GM21447 (cell line): ENCODE data around the gene IRGC.
"Not testable (repeated sequence)": the region's sequence is repeated elsewhere in the genome, so short reads cannot be mapped to it uniquely, and the experiment has no call there.

Experiments used
- ATAC-seq: cut with Tn5 transposase; IDR thresholded peaks from one replicate; pipeline ENCODE4 v1.9.1; 2021; ENCODE audit not compliant: unreplicated experiment

IRGC gene, protein sequence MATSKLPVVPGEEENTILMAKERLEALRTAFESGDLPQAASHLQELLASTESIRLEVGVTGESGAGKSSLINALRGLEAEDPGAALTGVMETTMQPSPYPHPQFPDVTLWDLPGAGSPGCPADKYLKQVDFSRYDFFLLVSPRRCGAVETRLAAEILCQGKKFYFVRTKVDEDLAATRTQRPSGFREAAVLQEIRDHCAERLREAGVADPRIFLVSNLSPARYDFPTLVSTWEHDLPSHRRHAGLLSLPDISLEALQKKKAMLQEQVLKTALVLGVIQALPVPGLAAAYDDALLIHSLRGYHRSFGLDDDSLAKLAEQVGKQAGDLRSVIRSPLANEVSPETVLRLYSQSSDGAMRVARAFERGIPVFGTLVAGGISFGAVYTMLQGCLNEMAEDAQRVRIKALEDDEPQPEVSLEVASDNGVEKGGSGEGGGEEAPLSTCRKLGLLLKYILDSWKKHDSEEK

DNA sequence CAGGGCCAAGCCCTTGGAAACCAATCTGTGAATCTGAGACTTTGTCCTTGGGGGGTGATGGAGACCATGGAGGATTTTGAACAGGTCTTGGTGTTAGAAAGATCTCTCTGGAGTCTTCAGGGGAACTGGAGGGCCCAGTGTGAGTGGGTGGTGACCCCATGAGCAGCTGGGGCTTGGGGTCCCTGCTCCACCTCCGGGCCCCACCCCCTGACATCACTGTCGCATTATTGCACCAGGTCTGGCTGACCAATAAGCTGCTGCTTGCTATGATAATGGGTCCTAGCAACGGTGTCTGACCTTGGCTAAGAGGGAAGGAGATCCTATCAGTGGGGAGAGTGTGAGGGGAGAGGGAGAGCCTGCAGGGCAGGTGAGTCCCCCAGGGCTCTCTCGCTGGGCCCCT is at the start of gene IRGC:
TSS of gene IRGC (plus strand) at position 301 of the 400 bp plus-strand sequence. CDS start 2,483 bp downstream, outside the sequence.
- ATAC-seq: no peak

DNA sequence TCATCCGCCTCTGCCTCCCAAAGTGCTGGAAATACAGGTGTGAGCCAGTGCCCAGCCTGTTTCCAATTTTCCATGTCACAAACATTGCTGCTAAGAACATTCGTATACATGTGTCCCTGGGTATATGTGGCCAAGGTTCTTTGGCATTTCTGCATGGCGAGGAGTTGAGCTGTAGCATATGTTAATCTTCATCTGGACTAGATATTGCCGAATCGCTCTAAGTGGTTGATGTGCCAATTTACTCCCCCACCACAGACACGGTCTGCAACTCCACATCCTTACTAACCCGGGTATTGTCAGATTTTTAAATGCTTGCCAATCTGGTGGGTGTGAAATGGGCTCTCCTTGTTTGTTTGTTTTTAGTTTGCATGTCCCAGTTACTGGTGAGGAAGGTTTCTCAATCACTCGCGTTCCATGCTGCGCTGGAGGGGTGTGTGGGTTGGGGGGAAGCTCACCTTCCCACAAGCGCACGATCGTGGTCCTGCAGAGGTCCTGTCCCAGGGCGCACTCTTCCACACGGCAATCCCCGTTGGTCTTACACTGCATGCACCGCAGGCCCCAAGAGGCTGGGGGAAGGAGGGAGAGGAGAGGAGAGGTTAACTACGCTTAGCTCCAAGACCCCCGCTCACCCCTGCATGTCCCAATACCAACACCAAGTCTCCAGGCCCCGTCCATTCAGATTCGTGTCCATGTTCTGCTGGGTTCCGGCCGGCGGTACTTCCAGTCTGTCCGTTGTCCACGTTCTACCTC is 48.6 kb upstream of the IRGC start:
- ATAC-seq: no peak

DNA sequence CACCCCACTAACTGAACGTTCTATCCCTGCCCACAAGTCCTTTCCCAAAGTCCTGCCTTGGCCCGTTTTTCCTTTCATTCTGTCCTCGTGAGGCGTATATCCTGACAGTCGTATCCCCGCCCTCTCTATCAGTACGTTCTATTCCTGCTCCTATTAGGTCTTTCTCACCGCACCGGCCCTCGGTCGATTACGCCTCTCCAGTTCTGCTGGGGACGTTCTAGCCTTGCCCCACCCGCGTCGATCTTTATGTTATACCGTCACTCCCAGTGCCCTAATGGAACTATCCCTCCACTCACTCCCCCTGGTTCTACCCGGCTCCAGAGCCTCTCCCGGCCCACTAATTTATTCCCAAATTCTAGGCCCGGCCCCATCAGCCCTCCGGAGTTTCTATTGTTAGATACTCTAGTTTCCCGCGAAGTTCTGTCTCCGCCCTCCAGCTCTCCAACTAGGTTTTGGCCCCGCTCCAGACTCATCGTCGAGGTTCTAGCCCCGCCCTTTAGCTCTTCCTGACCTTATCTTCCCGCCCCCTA is 47.9 kb upstream of the IRGC start:
- no peak for ATAC-seq

DNA sequence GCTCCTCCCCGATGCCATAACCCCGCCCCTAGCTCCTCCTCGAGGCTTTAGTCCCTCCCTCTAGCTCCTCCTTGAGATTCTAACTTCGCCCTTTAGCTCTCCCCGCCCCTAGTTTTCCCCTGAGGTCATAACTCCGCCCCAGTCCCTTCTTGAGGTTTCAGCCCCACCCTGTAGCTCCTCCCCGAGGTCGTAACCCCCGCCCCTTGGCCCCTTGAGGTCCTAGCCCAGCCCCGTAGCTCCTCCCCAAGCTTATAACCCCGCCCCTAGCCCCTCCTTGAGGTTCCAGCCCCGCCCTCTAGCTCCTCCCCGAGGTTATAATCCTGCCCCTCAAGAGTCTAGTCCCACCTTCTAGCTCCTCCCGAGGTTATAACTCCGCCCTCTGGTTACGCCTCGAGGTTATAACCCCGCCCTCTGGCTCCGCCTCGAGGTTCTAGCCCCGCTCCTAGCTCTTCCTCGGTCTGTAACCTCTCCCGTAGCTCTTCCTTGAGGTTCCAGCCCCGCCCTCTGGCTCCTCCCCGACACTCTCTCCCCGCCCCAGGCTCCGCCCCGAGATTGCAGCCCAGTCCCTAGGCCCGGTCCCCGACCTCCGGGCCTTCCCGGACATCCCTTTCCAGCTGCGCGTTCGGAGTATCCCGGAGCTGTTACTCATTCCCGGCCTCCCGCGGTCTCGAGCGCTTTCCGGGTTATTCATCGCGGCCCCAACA is 47.3 kb upstream of the IRGC start:
- ATAC-seq: peak; percentile 87

DNA sequence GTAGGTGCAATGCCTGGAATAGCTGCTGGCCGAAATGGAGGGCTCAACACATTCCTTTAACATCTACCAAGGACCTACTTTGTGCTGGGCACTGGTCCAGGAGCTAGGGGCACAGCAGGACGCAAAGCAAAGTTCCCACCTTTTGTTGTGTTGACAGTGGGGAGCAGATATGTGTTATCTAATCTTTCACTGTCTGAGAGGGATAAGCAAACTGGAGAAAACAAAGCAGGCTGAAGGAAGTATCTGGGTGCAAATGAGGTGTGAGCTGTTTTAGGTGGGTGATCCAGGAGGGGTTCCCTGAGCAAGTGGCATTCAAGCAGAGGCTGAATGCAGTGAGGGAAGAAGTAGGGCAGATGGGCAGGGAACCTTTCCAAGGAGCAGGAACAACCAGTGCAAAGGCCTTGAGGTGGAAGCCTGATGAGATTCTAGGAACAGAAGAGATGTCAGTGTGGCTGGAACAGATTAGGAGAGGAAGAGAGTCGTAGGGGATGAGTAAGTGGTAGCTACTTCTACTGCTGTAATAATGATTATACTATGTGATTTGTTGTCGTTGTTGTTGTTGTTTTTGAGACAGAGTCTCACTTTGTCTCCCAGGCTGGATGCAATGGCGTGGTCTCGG is 43.7 kb upstream of the IRGC start:
- no peak for ATAC-seq

DNA sequence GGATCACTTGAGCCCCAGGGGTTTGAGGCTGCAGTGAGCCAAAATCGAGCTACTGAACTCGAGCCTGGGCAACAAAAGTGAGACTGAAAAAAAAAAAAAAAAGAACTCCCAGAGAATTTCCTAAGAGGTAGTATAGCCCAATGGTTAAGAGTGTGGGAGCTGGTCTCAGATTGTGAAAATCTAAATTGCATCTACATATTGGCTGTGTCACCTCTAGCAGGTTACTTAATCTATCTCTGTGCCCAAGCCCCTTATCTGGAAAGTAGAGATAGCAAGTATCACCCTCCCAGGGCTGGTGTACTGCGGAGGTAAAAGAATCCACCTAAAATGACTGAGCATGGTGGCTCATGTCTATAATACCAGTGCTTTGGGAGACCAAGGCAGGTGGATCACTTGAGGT is 42.2 kb upstream of the IRGC start:
- no peak for ATAC-seq

DNA sequence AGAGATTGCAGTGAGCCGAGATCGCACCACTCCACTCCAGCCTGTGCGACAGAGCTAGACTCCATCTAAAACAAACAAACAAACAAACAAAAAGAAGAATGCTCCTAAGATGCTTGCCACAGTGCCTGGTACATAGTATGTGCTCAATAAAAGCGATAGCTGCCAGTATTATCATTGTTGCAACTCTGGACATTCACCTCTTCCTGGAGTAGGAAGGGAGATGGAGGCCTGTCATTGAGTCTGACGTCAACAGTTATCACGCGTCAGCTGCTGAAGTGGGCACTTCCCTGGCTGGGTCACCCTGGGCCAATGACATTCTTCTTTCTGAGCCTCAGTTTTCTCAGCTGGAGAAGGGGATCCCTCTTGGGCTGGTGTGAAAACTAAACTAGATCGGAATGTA is 41.7 kb upstream of the IRGC start:
- no peak for ATAC-seq

DNA sequence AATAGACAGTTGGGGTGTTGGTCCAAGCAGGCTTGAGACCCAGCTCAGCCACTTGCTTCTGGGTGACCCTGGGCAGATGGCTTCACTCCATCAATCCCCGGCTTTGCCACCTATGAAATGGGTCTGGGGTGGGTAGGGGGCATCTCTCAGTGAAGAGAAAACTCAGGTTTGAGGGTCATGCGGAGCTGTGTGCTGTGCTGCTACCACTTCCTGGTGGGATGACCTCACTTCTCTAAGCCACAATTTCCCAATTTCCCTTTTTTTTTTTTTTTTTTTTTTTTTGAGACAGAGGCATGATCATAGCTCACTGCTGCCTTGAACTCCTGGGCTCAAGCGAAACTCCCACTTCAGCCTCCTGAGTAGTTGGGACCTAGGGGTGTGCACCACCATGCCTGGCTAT is 41.3 kb upstream of the IRGC start:
- no peak for ATAC-seq

DNA sequence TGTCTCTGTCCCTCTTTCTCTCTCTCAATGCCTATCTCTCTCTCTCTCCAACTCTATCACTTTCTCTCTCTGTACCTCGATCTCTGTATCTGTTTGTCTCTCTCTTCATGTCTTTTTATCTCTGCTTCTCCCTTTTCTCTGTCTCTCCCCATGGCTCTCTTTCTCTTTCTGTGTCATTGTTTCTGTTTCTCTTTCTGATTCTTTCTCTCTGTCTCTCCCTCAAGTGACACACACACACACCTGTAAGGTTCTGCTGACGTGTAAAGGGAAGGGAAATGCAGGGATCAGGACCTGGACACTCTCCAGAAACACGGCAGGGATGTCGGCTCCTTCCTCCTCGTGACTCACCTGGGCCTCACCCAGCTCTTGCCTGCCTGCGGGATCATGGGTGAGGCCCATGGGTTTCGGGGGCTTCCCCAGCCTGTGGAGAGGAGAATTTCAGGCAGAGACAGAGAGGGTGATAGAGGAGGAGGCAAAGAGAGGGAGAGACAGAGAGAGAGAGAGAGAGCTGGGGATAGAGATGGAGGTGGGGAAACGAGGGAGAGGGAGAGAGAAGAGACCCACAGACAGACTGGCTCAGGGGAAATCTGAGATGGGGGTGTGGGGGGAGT is 40.5 kb upstream of the IRGC start:
- ATAC-seq: no peak

DNA sequence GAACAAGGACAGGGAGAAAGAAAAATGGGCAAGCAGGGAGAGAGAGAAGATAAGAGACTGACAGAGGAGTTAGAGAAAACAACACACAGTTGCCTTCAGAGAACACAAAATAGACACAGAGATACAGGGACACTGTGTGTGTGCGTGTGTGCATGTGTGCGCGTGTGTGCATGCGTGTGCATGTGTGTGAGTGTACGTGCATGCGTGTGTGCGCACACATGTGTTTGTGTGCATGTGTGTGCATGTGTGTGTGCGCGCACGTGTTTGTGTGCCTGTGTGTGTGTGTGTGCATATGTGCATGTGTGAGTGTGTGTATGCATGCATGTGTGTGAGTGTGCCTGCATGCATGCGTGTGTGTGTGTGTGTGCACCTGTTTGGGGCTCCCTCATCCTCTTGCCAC is 40.0 kb upstream of the IRGC start:
- ATAC-seq: no peak

DNA sequence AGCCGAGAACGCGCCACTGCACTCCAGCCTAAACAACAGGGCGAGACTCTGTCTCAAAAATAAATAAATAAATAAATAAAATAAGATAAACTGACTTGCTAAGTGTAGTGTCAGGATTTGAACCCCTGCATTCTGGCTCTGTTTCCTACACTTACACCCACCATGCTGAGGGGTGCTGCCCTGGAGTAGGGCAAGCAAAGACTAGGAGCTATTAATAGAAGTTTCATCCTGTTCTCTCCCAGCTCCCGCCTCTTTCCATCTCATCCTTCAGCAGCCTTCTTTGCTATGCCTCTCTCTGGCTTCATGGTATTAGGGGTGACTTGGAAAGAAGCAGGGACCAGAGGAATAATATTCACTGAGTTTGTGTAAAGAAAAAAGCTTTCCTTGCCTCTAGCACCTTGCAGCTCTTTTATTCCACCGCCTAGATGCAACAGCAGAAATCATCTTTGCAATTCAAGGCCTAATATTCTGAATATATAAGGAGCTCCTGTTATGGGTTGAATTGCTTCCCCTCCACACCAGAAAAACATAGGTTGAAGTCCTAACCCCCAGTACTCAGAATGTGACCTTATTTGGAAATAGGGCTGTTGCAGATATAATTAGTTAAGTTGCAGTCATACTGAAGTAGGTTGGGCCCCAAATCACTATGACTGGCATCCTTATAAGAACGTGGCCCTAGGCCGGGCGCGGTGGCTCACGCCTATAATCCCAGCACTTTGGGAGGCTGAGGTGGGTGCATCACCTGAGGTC is 37.2 kb upstream of the IRGC start:
- no peak for ATAC-seq

DNA sequence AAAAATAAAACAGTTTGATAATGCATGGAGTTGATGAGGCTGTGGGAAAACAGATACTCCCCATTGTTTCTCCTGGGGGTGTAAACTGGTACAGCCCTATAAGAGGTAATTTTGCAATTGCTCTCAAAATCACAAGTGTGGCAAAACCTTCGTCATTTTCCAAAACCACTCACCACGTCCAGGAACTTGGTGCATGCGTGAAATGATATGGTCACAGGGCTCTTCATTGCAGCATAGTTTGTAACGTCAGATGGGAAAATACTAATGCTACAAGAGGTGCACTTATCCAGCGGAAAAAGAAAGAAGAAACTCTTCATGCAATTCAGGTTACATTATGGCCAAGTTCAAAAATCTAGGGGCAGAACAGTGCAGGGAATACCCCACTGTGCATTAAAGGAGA is 34.1 kb upstream of the IRGC start:
- no peak for ATAC-seq

DNA sequence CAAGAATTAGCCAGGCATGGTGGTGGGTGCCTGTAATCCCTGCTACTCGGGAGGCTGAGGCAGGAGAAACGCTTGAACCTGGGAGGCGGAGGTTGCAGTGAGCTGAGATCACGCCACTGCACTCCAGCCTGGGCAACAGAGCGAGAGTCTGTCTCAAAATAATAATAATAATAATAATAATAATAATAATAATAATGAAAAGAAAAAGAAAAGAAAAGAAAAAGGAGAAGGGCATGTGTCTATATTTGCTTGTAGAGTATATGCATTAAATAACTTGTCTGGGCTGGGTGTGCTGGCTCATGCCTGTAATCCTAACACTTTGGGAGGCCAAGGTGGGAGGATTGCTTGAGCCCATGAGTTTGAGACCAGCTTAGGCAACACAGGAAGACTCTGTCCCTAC is 33.6 kb upstream of the IRGC start:
- ATAC-seq: not testable (repeated sequence)

DNA sequence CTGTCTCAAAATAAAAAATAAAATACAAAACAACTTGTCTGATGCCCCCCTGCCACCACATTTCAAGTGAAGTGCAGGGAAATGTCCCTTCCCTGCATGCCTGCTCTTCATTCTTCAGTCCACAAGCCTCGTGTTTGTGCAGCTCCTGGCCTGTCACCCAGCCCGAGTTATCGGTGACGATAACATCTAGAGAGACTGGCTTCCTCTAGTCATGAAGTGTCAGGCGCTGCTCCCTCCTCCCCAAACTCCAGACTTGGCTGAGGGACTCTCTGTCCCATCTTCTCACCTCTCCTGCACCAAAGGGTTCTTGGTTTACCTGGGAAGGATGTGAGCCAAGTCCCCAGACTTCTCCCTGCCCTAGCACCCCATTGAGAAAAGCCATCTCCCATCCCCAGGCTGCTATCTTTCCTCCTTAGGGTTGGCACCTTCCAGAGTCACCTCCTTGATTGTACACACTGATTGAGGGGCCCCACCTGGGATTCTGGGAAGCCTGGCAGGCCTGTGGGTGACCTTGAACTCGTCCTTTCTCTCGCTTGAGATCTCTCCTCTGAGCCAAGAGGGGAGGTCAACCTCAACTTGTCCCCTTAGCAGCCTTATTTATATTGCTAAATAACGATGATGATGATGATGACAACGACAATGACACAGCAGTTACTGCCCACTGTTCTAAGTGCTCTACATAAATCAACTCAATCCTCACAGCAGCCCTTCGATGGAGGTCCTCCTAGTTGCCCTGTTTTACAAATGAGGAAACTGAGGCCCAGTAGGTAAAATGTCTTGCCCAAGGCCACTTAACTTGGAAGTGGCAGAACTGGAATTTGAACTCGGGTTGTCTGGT is 32.8 kb upstream of the IRGC start:
- no peak for ATAC-seq

DNA sequence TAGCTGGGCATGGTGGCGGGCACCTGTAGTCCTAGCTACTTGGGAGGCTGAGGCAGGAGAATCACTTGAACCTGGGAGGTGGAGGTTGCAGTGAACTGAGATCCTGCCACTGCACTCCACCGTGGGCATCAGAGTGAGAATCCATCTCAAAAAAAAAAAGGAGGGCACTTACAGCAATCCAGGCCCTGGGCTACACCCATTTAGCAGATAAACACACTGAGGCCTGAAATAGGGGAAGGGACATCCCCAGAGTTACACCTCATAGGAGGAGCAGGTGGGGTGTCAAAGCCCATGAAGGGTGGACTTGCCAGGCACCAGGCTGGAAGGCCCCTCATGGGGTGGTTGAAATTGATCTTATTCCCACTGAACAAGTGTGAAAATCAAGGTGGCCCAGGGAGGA is 32.0 kb upstream of the IRGC start:
- no peak for ATAC-seq

DNA sequence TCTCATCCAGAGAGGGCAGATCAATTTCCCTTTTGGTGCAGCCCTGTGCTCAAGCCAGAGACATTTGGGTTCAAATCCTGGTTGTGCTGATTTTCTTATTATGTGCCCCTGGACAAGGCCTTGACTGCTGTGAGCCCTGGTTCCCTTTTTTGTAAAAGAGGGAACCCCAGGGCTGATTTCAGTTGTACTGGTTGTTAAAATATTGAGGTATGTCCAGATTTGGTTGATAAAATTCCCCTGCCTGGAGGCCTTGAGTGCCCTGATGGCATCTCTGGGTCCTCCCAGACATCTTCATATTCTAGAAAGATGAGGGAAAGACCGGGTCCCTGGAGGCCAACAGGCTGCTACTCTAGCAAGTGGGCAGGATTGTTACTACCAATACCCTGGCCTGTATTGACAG is 31.6 kb upstream of the IRGC start:
- no peak for ATAC-seq

DNA sequence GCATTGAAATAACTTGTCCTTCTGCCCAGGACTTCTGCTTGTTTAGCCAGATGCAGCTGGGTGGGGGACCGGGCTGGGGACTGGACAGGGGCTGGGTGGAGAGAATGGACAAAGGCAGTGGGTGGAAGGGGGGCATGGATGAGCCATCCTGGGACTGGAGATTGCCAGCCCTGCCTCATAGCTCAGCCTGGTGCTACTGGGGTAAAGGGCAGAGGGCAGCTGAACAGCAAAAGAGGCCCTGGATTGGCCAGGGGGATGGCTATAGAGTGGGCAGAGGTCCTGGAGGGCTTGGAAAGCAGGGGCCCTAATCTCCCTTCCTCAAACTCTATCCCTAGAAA is 28.2 kb upstream of the IRGC start:
- no peak for ATAC-seq

DNA sequence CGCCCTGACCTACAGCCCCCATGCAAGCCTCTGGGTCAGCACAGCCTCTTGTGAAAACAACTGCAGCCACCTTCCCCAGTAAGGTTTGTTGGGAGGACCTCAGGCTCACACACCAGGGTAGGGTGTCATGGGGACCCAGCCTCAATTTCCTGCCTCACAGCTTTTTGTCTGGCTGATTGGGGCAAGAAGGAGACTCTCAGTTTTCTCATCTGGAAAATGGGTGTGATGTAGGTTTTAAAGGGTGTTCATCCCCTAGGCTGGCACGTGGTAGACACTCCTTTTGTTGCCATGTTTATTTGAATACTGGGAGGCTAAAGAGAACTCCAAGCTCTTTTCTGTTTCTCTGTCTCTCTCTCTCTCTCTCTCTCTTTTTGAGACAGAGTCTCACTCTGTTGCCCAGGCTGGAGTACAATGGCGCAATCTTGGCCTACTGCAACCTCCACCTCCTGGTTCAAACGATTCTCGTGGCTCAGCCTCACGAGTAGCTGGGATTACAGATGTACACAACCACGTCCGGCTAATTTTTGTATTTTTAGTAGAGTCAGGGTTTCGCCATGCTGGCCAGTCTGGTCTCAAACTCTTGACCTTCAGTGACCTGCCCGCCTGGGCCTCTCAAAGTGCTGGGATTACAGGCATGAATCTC is 27.7 kb upstream of the IRGC start:
- ATAC-seq: no peak

DNA sequence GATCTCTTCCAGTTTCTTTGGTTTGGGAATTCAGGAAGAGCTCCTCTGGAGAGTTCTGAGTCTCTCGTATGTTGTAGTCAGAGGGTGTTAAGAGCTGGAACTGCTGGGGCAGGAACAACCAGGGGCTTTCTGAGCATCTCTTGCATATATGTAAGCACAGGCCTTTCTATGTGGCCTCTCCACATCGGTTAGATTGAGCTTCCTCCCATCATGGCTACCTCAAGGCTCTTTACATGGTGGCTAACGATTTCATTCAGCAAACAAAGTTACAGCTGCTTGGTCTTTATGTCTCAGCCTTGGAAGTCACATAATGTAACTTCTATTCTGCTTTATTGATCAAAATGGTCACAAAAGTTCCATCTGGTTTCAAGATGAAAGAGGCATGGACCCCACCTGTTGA is 25.4 kb upstream of the IRGC start:
- ATAC-seq: no peak
